ENCODE results near the gene BLM.

BLM gene

DNA sequence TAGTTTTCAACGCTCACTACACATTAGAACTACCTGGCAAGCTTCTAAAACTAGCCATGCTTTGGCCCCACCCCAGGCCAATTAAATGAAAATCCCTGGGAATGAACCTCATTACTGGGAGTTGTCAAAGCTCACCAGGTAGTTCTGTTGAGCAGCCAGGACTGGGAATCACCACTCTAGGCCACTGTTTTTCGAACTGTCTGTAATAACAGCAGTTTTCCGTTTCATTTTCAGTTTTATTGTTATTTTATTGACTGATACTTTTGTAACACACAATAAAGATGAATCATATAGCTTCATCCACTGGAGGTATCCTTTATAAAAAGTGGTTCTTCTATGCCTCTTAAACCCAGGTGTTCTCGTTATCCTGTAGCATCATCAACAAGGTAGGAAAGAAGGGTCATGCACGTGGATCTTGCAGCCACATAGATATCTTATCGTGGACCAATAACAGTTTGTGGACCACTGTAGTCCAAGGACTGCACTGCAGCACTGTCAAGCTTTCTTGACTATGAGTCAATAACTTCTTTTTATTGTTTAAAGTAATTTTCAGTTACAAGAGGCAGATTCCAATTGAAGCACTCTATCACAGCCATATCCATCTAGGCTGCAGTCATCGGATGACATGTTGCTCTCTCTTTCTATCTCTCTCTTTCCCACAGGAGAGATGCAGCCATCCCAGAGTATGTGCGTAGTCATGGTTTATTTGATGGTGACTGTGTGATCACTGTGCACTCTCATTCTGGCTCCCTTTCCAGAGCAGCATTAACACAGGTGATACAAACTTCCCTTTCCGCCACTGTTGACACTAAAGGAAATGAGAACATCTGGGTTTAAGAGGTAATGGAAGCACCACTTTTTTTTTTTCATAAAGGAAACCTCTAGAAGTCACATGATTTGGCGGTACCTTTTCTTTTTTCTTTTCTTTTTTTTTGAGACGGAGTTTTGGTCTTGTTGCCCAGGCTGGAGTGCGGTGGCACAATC, 39.0 kb upstream of the BLM start:
- in situ Hi-C loops (cut with MboI; ENCODE audit: low sequenced_read_pairs, unreplicated experiment) = no loop called here
- no peak for DNase-seq (ENCODE audit: low spot score)
- TF ChIP-seq, protein P1, sequence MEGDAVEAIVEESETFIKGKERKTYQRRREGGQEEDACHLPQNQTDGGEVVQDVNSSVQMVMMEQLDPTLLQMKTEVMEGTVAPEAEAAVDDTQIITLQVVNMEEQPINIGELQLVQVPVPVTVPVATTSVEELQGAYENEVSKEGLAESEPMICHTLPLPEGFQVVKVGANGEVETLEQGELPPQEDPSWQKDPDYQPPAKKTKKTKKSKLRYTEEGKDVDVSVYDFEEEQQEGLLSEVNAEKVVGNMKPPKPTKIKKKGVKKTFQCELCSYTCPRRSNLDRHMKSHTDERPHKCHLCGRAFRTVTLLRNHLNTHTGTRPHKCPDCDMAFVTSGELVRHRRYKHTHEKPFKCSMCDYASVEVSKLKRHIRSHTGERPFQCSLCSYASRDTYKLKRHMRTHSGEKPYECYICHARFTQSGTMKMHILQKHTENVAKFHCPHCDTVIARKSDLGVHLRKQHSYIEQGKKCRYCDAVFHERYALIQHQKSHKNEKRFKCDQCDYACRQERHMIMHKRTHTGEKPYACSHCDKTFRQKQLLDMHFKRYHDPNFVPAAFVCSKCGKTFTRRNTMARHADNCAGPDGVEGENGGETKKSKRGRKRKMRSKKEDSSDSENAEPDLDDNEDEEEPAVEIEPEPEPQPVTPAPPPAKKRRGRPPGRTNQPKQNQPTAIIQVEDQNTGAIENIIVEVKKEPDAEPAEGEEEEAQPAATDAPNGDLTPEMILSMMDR (IDR thresholded peaks at IDR 0.05; ENCODE audit: borderline replicate concordance, control extremely low read depth, extremely low read depth, insufficient read depth, missing control alignments) = no peak

DNA sequence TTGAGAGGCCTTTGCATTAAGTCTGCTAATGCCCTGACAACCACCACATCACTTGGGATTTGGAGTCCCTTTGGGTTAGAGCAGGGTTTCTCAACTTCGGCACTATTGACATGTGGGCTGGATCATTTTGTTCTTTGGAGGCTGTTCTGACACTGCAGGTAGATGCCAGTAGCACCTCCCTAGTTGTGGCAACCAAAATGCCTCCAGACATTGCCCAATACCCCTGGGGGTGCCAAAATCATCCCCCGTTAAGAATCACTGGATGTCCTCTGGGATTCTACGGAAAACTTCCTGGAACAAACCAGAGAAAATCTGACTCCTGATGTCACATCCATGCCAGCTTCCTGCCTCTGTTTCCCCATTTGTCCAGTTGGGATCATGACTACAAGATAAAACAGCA, 37.2 kb upstream of the BLM start:
- in situ Hi-C loops (cut with MboI; ENCODE audit: low sequenced_read_pairs, unreplicated experiment) = no loop called here
- no peak for DNase-seq (ENCODE audit: low spot score)
- TF ChIP-seq, protein P1 (IDR thresholded peaks at IDR 0.05; ENCODE audit: borderline replicate concordance, control extremely low read depth, extremely low read depth, insufficient read depth, missing control alignments) = no peak

DNA sequence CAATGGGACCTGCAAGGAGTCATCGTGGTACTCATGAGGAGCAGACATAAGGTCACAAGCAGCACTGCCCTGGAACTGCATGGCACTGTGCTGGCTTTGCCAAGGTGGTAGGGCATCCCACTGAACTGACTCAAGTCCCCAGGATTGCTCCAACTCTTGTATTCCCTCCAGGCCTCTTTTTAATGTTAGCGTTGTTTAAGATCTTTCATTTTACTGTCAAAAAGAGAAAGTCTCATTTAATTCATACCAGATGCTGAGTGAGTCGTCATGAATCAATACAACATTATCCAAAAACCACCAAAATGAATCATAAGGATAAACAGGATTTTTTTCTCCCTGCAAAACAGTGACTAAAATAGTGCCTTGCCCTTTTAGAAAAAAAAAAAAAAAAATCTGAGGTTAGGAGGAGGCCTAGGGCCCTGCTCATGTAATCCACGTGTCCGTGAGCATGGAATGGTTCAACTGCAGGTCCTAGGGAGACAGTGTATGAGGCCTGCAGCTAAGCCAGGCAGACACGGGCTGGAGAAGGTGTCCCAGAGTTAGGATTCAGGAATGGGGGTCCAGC, 36.7 kb upstream of the BLM start:
- TF ChIP-seq, protein P1 (IDR thresholded peaks at IDR 0.05; ENCODE audit: borderline replicate concordance, control extremely low read depth, extremely low read depth, insufficient read depth, missing control alignments) = no peak
- DNase-seq (ENCODE audit: low spot score) = no peak
- in situ Hi-C loops (cut with MboI; ENCODE audit: low sequenced_read_pairs, unreplicated experiment) = no loop called here

- peak; percentile 2 for DNase-seq (ENCODE audit: low spot score)
- TF ChIP-seq, protein P1 (IDR thresholded peaks at IDR 0.05; ENCODE audit: borderline replicate concordance, control extremely low read depth, extremely low read depth, insufficient read depth, missing control alignments) = no peak
- in situ Hi-C loops (cut with MboI; ENCODE audit: low sequenced_read_pairs, unreplicated experiment) = no loop called here
These were observed 36.1 kb upstream of the BLM start for GRCh38 chr15:90681056-90681455.

GRCh38 chr15:90681480-90681879, 35.7 kb upstream of the BLM start:
- TF ChIP-seq, protein P1 (IDR thresholded peaks at IDR 0.05; ENCODE audit: borderline replicate concordance, control extremely low read depth, extremely low read depth, insufficient read depth, missing control alignments) = no peak
- DNase-seq (ENCODE audit: low spot score) = no peak
- in situ Hi-C loops (cut with MboI; ENCODE audit: low sequenced_read_pairs, unreplicated experiment) = no loop called here

- no peak for DNase-seq (ENCODE audit: low spot score)
- TF ChIP-seq, protein P1 (IDR thresholded peaks at IDR 0.05; ENCODE audit: borderline replicate concordance, control extremely low read depth, extremely low read depth, insufficient read depth, missing control alignments) = no peak
- in situ Hi-C loops (cut with MboI; ENCODE audit: low sequenced_read_pairs, unreplicated experiment) = no loop called here
These were observed 33.8 kb upstream of the BLM start for GRCh38 chr15:90683371-90683770.
